ENCODE results near the gene RAB44.

The RAB44 gene

GRCh38 chr6:36706339-36706738 is 8.7 kb downstream of the RAB44 start:
- Histone ChIP-seq H3F3A (ENCODE audit: control insufficient read depth, insufficient read depth) (no peaks in the 10 kb centered on the region), H3K27ac (ENCODE audit: low read depth, low read length) (no peak overlapping the region), H3K27me3 (ENCODE audit: control insufficient read depth, low read length) (no peaks in the 10 kb centered on the region; the same call in 1 of the 2 replicates), H3K9me3 (ENCODE audit: control insufficient read depth, insufficient read depth, low read length) (no peaks in the 10 kb centered on the region), H3K36me3 (ENCODE audit: control insufficient read depth, low read length) (no peaks in the 10 kb centered on the region), H3K4me3 (ENCODE audit: low read length) (no peak overlapping the region), H3K9me2 (replicated peaks; ENCODE audit: control insufficient read depth, low read length) (no peaks in the 10 kb centered on the region), H3K79me2 (ENCODE audit: control insufficient read depth, low read length) (no peaks in the 10 kb centered on the region), H4K20me1 (ENCODE audit: control insufficient read depth, insufficient read depth, low read depth, low read length) (no peaks in the 10 kb centered on the region), H3K4me2 (ENCODE audit: low read length) (no peak overlapping the region), H3K4me1 (ENCODE audit: control insufficient read depth, low read length) (no peaks in the 10 kb centered on the region)
- TF ChIP-seq EZH2phosphoT487 (IDR thresholded peaks at IDR 0.05; ENCODE audit: borderline replicate concordance, low read length), result no peak
- no peak for TF ChIP-seq CTCF (IDR thresholded peaks at IDR 0.05; ENCODE audit: low read depth, low read length, poor library complexity, severe bottlenecking)

GRCh38 chr6:36712816-36713215 is 15.2 kb downstream of the RAB44 start:
- Histone ChIP-seq H4K20me1 (ENCODE audit: control insufficient read depth, insufficient read depth, low read depth, low read length) (no peaks in the 10 kb centered on the region), H3K27ac (ENCODE audit: low read depth, low read length) (no peak overlapping the region), H3F3A (ENCODE audit: control insufficient read depth, insufficient read depth) (no peaks in the 10 kb centered on the region), H3K9me3 (ENCODE audit: control insufficient read depth, insufficient read depth, low read length) (no peaks in the 10 kb centered on the region), H3K79me2 (ENCODE audit: control insufficient read depth, low read length) (no peaks in the 10 kb centered on the region), H3K36me3 (ENCODE audit: control insufficient read depth, low read length) (no peaks in the 10 kb centered on the region), H3K4me3 (ENCODE audit: low read length) (no peak overlapping the region), H3K4me2 (ENCODE audit: low read length) (no peak overlapping the region), H3K9me2 (replicated peaks; ENCODE audit: control insufficient read depth, low read length) (no peaks in the 10 kb centered on the region), H3K4me1 (ENCODE audit: control insufficient read depth, low read length) (no peaks in the 10 kb centered on the region), H3K27me3 (ENCODE audit: control insufficient read depth, low read length) (0 out of 2 replicates have a peak, but pooled peaks cover 4% of the 10 kb centered on the region)
- TF ChIP-seq EZH2phosphoT487 (IDR thresholded peaks at IDR 0.05; ENCODE audit: borderline replicate concordance, low read length) (no peak), CTCF (IDR thresholded peaks at IDR 0.05; ENCODE audit: low read depth, low read length, poor library complexity, severe bottlenecking) (no peak)

- Histone ChIP-seq H3K27ac (ENCODE audit: low read depth, low read length) (no peak overlapping the region), H3K79me2 (ENCODE audit: control insufficient read depth, low read length) (no peaks in the 10 kb centered on the region), H3K4me3 (ENCODE audit: low read length) (no peak overlapping the region), H3K4me1 (ENCODE audit: control insufficient read depth, low read length) (no peaks in the 10 kb centered on the region), H3F3A (ENCODE audit: control insufficient read depth, insufficient read depth) (no peaks in the 10 kb centered on the region), H3K9me3 (ENCODE audit: control insufficient read depth, insufficient read depth, low read length) (no peaks in the 10 kb centered on the region), H3K27me3 (ENCODE audit: control insufficient read depth, low read length) (0 out of 2 replicates have a peak, but pooled peaks cover 4% of the 10 kb centered on the region), H4K20me1 (ENCODE audit: control insufficient read depth, insufficient read depth, low read depth, low read length) (no peaks in the 10 kb centered on the region), H3K4me2 (ENCODE audit: low read length) (no peak overlapping the region), H3K9me2 (replicated peaks; ENCODE audit: control insufficient read depth, low read length) (no peaks in the 10 kb centered on the region), H3K36me3 (ENCODE audit: control insufficient read depth, low read length) (no peaks in the 10 kb centered on the region)
- no peak for TF ChIP-seq EZH2phosphoT487 (IDR thresholded peaks at IDR 0.05; ENCODE audit: borderline replicate concordance, low read length)
- TF ChIP-seq CTCF (IDR thresholded peaks at IDR 0.05; ENCODE audit: low read depth, low read length, poor library complexity, severe bottlenecking), result no peak
Measured at GRCh38 chr6:36713846-36714245, 16.2 kb downstream of the RAB44 start.
